ENCODE data around the gene SMG6. TPM values are rescaled to one million over a fixed set of nuclear protein-coding genes. Genes with fewer than 3 reads are reported as not detected.

Gene SMG6
- polyA plus RNA-seq, 1 of the 3 experiments (the other 2 are of a cell fraction) = 15.7 TPM

GRCh38 chr17:2015314-2015713 lies 288.3 kb downstream of the SMG6 start:
- H3K4me1 ChIP-seq (ENCODE audit: control insufficient read depth in 1 of 2, insufficient read depth in 2 of 2, low read depth in 1 of 2, low read length in 1 of 2) = no peaks in the 10 kb centered on the region
- no peak overlapping the region for H3K9ac ChIP-seq
- DNase-seq = no peak
- TF ChIP-seq ELF1 (IDR thresholded peaks at IDR 0.05) (no peak), REST (IDR thresholded peaks at IDR 0.05; ENCODE audit: low read depth, low read length) (no peak), GATA2 (CRISPR knock-in tag; IDR thresholded peaks at IDR 0.05) (no peak), IRF3 (IDR thresholded peaks at IDR 0.05; ENCODE audit: low read depth, low read length) (no peak)
- no peaks in the 10 kb centered on the region for H3K79me2 ChIP-seq (ENCODE audit: insufficient read depth)
- 72% methylated on average over 13 of the region's 14 CpGs for WGBS (ENCODE audit: low lambda C conversion rate)
- H3K4me3 ChIP-seq (ENCODE audit: low read depth in 2 of 2, low read length in 1 of 2) = no peak overlapping the region
- no peaks in the 10 kb centered on the region for H3K9me3 ChIP-seq
- peaks cover 27% of the 10 kb centered on the region for H3K27me3 ChIP-seq (ENCODE audit: insufficient read depth)
- ChIA-PET CTCF (interaction anchor here (0.6 to 4.9 kb wide), 2 partner anchors 11 to 162 kb away, joined by 3 to 31 read pairs; partner anchors contain the start of gene RTN4RL1), POLR2A (no interaction called here)
- no peaks in the 10 kb centered on the region for H3F3A ChIP-seq (replicated peaks; ENCODE audit: insufficient read depth)
- H3K4me2 ChIP-seq = no peak overlapping the region
- H3K27ac ChIP-seq (ENCODE audit: low read depth in 2 of 2, low read length in 1 of 2) = no peak overlapping the region
- no peaks in the 10 kb centered on the region for H3K9me2 ChIP-seq
- no peaks in the 10 kb centered on the region for H3K36me3 ChIP-seq (replicated peaks in 1 of 2; ENCODE audit: control insufficient read depth in 1 of 2, insufficient read depth in 2 of 2, low read length in 1 of 2)
- no peaks in the 10 kb centered on the region for H4K20me1 ChIP-seq (ENCODE audit: insufficient read depth)
- H2AFZ ChIP-seq (ENCODE audit: low read depth) = no peak overlapping the region

GRCh38 chr17:2013994-2014317 lies 289.6 kb downstream of the SMG6 start:
- Histone ChIP-seq H3K27me3 (ENCODE audit: insufficient read depth) (peaks cover 14% of the 10 kb centered on the region), H3F3A (replicated peaks; ENCODE audit: insufficient read depth) (no peaks in the 10 kb centered on the region), H3K9ac (no peak overlapping the region), H3K9me3 (no peaks in the 10 kb centered on the region), H3K36me3 (replicated peaks in 1 of 2; ENCODE audit: control insufficient read depth in 1 of 2, insufficient read depth in 2 of 2, low read length in 1 of 2) (no peaks in the 10 kb centered on the region), H4K20me1 (ENCODE audit: insufficient read depth) (no peaks in the 10 kb centered on the region), H3K4me3 (ENCODE audit: low read depth in 2 of 2, low read length in 1 of 2) (no peak overlapping the region), H3K9me2 (no peaks in the 10 kb centered on the region), H3K27ac (ENCODE audit: low read depth in 2 of 2, low read length in 1 of 2) (no peak overlapping the region), H2AFZ (ENCODE audit: low read depth) (no peak overlapping the region), H3K79me2 (ENCODE audit: insufficient read depth) (no peaks in the 10 kb centered on the region), H3K4me1 (ENCODE audit: control insufficient read depth in 1 of 2, insufficient read depth in 2 of 2, low read depth in 1 of 2, low read length in 1 of 2) (no peaks in the 10 kb centered on the region), H3K4me2 (no peak overlapping the region)
- POLR2A ChIA-PET = no interaction called here
- CTCF ChIA-PET = interaction anchor here (0.7 to 4.9 kb wide), 2 partner anchors 12 to 104 kb away, joined by 3 to 31 read pairs; partner anchors contain the start of gene RTN4RL1
- no peak for DNase-seq
- WGBS (ENCODE audit: low lambda C conversion rate) = 89% methylated on average over 1 of the region's 1 CpG
- TF ChIP-seq PBX3 (IDR thresholded peaks at IDR 0.05) (no peak), YY1 (IDR thresholded peaks at IDR 0.05; ENCODE audit: low read depth) (no peak), IRF3 (IDR thresholded peaks at IDR 0.05; ENCODE audit: low read depth, low read length) (no peak), ELF1 (IDR thresholded peaks at IDR 0.05) (no peak), USF1 (IDR thresholded peaks at IDR 0.05; ENCODE audit: borderline replicate concordance, low read depth) (no peak), MAX (IDR thresholded peaks at IDR 0.05; ENCODE audit: low read depth) (no peak), RFX5 (IDR thresholded peaks at IDR 0.05; ENCODE audit: low read length) (no peak), MEF2A (IDR thresholded peaks at IDR 0.05; ENCODE audit: borderline replicate concordance, low read depth) (no peak), SIN3A (IDR thresholded peaks at IDR 0.05; ENCODE audit: borderline replicate concordance, low read depth, low read length) (no peak), REST (IDR thresholded peaks at IDR 0.05; ENCODE audit: low read depth, low read length) (no peak), GABPA (IDR thresholded peaks at IDR 0.05; ENCODE audit: low read depth) (no peak), JUND (IDR thresholded peaks at IDR 0.05) (no peak), POLR2AphosphoS5 (IDR thresholded peaks at IDR 0.05; ENCODE audit: low read depth, low read length) (no peak), RAD21 (IDR thresholded peaks at IDR 0.05; ENCODE audit: low read length) (no peak), RCOR1 (IDR thresholded peaks at IDR 0.05; ENCODE audit: low read length) (no peak)
